Measurements from ENCODE around the gene TCIRG1. TPM values are rescaled to one million over a fixed set of nuclear protein-coding genes. Genes with fewer than 3 reads are reported as not detected.

Gene TCIRG1
- total RNA-seq, 6 donors from 2014 or later: 141 to 919 (median 287) TPM

DNA sequence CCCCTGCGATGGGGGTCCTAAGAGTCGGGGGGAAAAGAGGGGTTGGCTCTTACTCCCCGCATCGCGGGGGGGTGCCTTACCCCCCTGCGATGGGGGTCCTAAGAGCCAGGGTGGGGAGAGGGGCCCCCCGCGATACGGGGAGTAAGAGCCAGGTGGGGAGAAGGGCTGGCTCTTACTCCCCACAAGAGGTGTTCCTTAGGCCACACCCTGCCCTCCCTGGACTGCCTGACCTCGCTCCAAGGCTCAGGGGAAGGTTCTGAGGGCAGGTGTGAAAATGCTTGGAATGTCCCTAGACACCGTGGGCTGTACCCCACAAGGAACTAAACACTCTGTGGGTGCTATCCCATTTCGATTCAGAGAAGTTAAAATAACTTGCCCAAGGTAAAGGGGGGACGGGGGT lies 42.8 kb upstream of the TCIRG1 start:
- Histone ChIP-seq H3K27me3 (peaks cover 0 to 5% (median 0%) of the 10 kb centered on the region in 4 donors), H3K4me1 (peaks cover 4 to 22% (median 6%) of the 10 kb centered on the region in 4 donors), H3K9me3 (no peaks in the 10 kb centered on the region), H3K27ac (no peak overlapping the region), H3K4me3 (no peak overlapping the region), H3K36me3 (peaks cover 0 to 14% (median 1%) of the 10 kb centered on the region in 4 donors)
- TF ChIP-seq POLR2AphosphoS5 (IDR thresholded peaks at IDR 0.05): no peak
- no peak for TF ChIP-seq EP300 (IDR thresholded peaks at IDR 0.05)
- TF ChIP-seq POLR2A (IDR thresholded peaks at IDR 0.05): no peak
- TF ChIP-seq, protein P1, sequence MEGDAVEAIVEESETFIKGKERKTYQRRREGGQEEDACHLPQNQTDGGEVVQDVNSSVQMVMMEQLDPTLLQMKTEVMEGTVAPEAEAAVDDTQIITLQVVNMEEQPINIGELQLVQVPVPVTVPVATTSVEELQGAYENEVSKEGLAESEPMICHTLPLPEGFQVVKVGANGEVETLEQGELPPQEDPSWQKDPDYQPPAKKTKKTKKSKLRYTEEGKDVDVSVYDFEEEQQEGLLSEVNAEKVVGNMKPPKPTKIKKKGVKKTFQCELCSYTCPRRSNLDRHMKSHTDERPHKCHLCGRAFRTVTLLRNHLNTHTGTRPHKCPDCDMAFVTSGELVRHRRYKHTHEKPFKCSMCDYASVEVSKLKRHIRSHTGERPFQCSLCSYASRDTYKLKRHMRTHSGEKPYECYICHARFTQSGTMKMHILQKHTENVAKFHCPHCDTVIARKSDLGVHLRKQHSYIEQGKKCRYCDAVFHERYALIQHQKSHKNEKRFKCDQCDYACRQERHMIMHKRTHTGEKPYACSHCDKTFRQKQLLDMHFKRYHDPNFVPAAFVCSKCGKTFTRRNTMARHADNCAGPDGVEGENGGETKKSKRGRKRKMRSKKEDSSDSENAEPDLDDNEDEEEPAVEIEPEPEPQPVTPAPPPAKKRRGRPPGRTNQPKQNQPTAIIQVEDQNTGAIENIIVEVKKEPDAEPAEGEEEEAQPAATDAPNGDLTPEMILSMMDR (IDR thresholded peaks at IDR 0.05): no peak
- 86 to 91% methylated on average over 9 to 11 of the region's 13 CpGs for WGBS, 2 donors
- ATAC-seq (ENCODE audit: low FRiP score in 2 of 2): peak in 1 of 2 donors; percentile 44
- no peak for DNase-seq

DNA sequence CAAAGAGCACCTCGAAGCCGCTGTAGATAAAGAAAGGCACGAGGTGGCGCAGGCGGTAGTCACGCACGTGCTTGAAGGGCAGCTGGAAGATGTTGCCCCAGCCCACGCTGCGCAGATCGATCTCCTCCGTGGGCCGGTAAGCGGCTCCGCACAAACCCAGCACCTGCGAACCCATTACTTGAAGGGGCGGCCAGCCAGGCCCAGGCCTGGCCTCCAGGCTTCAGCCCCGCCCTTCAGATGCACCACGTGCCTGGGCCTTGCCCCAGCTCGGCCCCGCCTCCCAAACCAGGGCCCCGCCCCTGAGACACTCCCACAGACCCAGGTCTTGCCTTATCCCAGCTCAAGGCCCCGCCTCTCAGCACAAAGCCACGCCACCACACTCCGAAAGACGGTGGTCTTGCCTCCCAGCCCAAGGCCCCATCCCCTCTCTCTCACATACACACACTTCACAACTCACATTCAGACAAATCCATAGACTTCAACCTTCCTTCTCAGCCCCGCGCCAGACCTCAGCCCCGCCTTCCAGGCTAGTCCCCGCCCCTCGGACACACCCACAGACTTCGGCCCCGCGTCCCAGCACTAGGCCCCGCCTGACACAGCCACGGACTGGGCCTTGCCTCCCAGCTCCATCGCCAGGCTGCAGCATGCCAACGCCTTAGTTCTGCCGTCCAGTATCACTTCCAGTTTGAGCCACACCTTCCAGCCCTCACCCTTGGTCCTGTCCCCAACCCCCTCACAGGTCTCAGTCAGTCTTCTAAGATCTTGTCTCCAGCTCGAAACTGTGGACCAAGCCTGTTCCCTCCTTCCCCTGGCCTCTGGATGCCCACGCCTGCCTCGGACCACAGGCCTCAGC lies 42.0 kb upstream of the TCIRG1 start:
- Histone ChIP-seq H3K9me3 (no peaks in the 10 kb centered on the region), H3K36me3 (peaks cover 0 to 14% (median 1%) of the 10 kb centered on the region in 4 donors), H3K27ac (no peak overlapping the region), H3K27me3 (no peaks in the 10 kb centered on the region), H3K4me3 (no peak overlapping the region), H3K4me1 (peaks cover 0 to 16% (median 0%) of the 10 kb centered on the region in 4 donors)
- peak; percentile 76 to 94 for DNase-seq
- peak; percentile 92 to 95 for ATAC-seq (ENCODE audit: low FRiP score in 2 of 2)
- TF ChIP-seq, protein P1 (IDR thresholded peaks at IDR 0.05): no peak
- TF ChIP-seq POLR2AphosphoS5 (IDR thresholded peaks at IDR 0.05): no peak
- TF ChIP-seq EP300 (IDR thresholded peaks at IDR 0.05): no peak
- no peak for TF ChIP-seq POLR2A (IDR thresholded peaks at IDR 0.05)
- WGBS, 2 donors: 71 to 72% methylated on average over 34 to 35 of the region's 41 CpGs

DNA sequence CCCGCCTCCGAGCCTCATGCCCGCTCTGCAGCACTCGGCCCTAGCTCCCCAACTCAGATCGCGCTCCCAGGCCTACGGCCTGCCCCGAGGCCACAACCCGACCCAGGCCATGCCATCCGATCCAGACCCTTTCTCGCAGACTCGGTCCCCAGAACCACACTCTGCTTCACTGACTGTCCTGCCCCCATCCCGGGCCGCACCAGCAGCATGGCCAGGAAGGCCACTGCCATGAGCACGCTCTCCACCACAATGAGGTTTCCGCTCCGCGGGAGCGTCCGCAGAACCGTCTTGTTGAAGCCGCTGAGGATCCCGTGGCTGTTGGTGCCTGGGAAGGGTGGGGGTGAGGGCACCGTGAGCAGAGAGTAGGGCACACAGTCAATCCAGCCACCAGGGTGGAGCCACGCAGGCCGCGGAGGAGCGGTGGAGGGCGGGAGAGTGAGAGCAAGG lies 41.3 kb upstream of the TCIRG1 start:
- no peak for DNase-seq
- Histone ChIP-seq H3K4me1 (peaks cover 2 to 22% (median 4%) of the 10 kb centered on the region in 4 donors), H3K36me3 (peaks cover 0 to 14% (median 1%) of the 10 kb centered on the region in 4 donors), H3K9me3 (no peaks in the 10 kb centered on the region), H3K4me3 (no peak overlapping the region), H3K27ac (no peak overlapping the region), H3K27me3 (no peaks in the 10 kb centered on the region)
- WGBS, 2 donors: 92 to 95% methylated on average over 27 to 29 of the region's 29 CpGs
- no peak for TF ChIP-seq POLR2AphosphoS5 (IDR thresholded peaks at IDR 0.05)
- ATAC-seq (ENCODE audit: low FRiP score in 2 of 2): peak; percentile 14 to 28

DNA sequence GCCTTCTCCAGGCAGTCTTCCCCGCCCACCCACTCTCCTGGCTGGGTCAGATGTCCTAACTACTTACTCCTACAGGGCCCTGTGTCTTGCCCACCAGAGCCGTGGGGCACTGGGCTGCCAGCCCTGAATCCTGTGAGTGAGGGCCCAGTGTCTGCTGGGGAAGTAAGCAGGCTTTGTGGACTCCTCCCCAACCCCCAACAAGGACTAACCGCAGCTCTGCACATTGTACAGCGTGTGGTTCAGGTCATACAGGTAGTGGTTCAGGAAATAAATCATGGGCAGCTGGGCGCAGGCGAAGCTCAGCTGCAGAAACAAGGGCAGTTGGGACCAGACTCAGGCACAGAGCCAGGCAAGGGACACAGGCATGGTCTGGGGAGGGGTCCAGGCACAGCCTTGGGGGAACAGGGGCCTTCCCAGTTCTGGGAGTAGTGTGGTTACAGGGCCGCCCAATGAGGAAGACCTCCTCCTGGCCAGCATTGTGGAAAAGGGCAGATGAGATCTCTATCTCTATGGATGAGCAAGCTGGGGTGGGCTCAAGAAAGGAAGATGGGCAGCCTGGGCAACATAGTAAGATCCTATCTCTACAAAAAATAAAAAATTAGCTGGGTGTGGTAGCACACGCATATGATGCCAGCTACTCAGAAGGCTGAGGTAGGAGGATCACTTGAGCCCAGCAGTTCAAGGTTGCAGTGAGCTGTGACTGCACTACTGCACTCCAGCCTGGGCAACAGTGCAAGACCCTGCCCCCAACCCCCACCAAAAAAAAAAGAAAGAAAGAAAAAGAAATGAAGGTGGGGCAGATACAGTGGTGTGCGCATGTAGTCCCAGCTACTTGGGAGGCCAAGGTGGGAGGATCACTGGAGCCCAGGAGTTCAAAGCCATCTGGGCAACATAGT lies 40.4 kb upstream of the TCIRG1 start:
- no peak for DNase-seq

More for the DNA sequence above, 40.4 kb upstream of the TCIRG1 start:
- no peak overlapping the region for H3K27ac ChIP-seq
- peaks cover 0 to 11% (median 1%) of the 10 kb centered on the region in 4 donors for H3K36me3 ChIP-seq
- no peaks in the 10 kb centered on the region for H3K27me3 ChIP-seq
- TF ChIP-seq POLR2A (IDR thresholded peaks at IDR 0.05) (no peak), POLR2AphosphoS5 (IDR thresholded peaks at IDR 0.05) (no peak), EP300 (IDR thresholded peaks at IDR 0.05) (no peak)
- TF ChIP-seq, protein P1 (IDR thresholded peaks at IDR 0.05): no peak
- H3K4me1 ChIP-seq: peaks cover 6 to 31% (median 10%) of the 10 kb centered on the region in 4 donors
- no peak overlapping the region for H3K4me3 ChIP-seq
- no peak for ATAC-seq (ENCODE audit: low FRiP score in 2 of 2)
- 87 to 88% methylated on average over 7 to 9 of the region's 9 CpGs for WGBS, 2 donors
- no peaks in the 10 kb centered on the region for H3K9me3 ChIP-seq

All from upper lobe of left lung (tissue), 6 donors.